ENCODE data around the gene ARHGAP19.
A peak's percentile ranks its signal among the peaks of the same experiment; 100 is the strongest.

The ARHGAP19 gene

GRCh38 chr10:97229322-97230015 is 63.0 kb downstream of the ARHGAP19 start:
- no peak for DNase-seq (ENCODE audit: low read depth in 2 of 3, low spot score in 2 of 3)

GRCh38 chr10:97228775-97229157 is 63.7 kb downstream of the ARHGAP19 start:
- no peak for DNase-seq (ENCODE audit: low read depth in 2 of 3, low spot score in 2 of 3)

GRCh38 chr10:97228130-97228774 is 64.2 kb downstream of the ARHGAP19 start:
- DNase-seq (ENCODE audit: low read depth in 2 of 3, low spot score in 2 of 3), result no peak

- DNase-seq (ENCODE audit: low read depth in 2 of 3, low spot score in 2 of 3), result no peak
Observed at GRCh38 chr10:97226398-97226797, 66.0 kb downstream of the ARHGAP19 start.

- DNase-seq (ENCODE audit: low read depth in 2 of 3, low spot score in 2 of 3), result no peak
Observed at GRCh38 chr10:97224483-97225435, 67.7 kb downstream of the ARHGAP19 start.

GRCh38 chr10:97222326-97222961 is 70.0 kb downstream of the ARHGAP19 start:
- DNase-seq (ENCODE audit: low read depth in 2 of 3, low spot score in 2 of 3), result no peak

GRCh38 chr10:97220355-97220754 is 72.1 kb downstream of the ARHGAP19 start:
- no peak for DNase-seq (ENCODE audit: low read depth in 2 of 3, low spot score in 2 of 3)

GRCh38 chr10:97217299-97217698 is 75.1 kb downstream of the ARHGAP19 start:
- DNase-seq (ENCODE audit: low read depth in 2 of 3, low spot score in 2 of 3), result no peak

GRCh38 chr10:97215619-97216260 is 76.7 kb downstream of the ARHGAP19 start:
- DNase-seq (ENCODE audit: low read depth in 2 of 3, low spot score in 2 of 3), result no peak

GRCh38 chr10:97213431-97213830 is 79.0 kb downstream of the ARHGAP19 start:
- DNase-seq (ENCODE audit: low read depth in 2 of 3, low spot score in 2 of 3), result no peak

GRCh38 chr10:97211229-97211628 is 81.2 kb downstream of the ARHGAP19 start:
- no peak for DNase-seq (ENCODE audit: low read depth in 2 of 3, low spot score in 2 of 3)

- DNase-seq (ENCODE audit: low read depth in 2 of 3, low spot score in 2 of 3), result peak in 2 of 3 experiments; percentile 66 to 87
Observed at GRCh38 chr10:97210543-97210960, 81.9 kb downstream of the ARHGAP19 start.

GRCh38 chr10:97207756-97208346 is 84.6 kb downstream of the ARHGAP19 start:
- DNase-seq (ENCODE audit: low read depth in 2 of 3, low spot score in 2 of 3), result no peak

- DNase-seq (ENCODE audit: low read depth in 2 of 3, low spot score in 2 of 3), result no peak
Observed at GRCh38 chr10:97207131-97207530, 85.3 kb downstream of the ARHGAP19 start.

- no peak for DNase-seq (ENCODE audit: low read depth in 2 of 3, low spot score in 2 of 3)
Observed at GRCh38 chr10:97204826-97205679, 87.4 kb downstream of the ARHGAP19 start.

GRCh38 chr10:97203220-97203619 is 89.2 kb downstream of the ARHGAP19 start:
- no peak for DNase-seq (ENCODE audit: low read depth in 2 of 3, low spot score in 2 of 3)

GRCh38 chr10:97200616-97201015 is 91.8 kb downstream of the ARHGAP19 start:
- DNase-seq (ENCODE audit: low read depth in 2 of 3, low spot score in 2 of 3), result no peak

GRCh38 chr10:97199152-97199551 is 93.3 kb downstream of the ARHGAP19 start:
- DNase-seq (ENCODE audit: low read depth in 2 of 3, low spot score in 2 of 3), result no peak

- no peak for DNase-seq (ENCODE audit: low read depth in 2 of 3, low spot score in 2 of 3)
Observed at GRCh38 chr10:97197030-97197500, 95.4 kb downstream of the ARHGAP19 start.
